ENCODE measurements around the gene COL9A3.

The COL9A3 gene

GRCh38 chr20:62828051-62828450, 11.2 kb downstream of the COL9A3 start:
- Histone ChIP-seq H3K4me2 (ENCODE audit: low read length) (no peak overlapping the region), H3K27me3 (ENCODE audit: insufficient read depth, low read length) (no peaks in the 10 kb centered on the region), H3K23ac (ENCODE audit: low read length) (no peak overlapping the region), H2AK5ac (ENCODE audit: low read length) (no peak overlapping the region), H4K12ac (ENCODE audit: low read depth, low read length) (no peak overlapping the region), H4K91ac (ENCODE audit: low read depth, low read length) (no peak overlapping the region), H3K79me1 (ENCODE audit: low read length) (no peaks in the 10 kb centered on the region), H3K14ac (ENCODE audit: low read length) (no peak overlapping the region), H2BK12ac (ENCODE audit: low read length) (no peak overlapping the region), H3K9ac (ENCODE audit: low read length) (no peak overlapping the region), H3K4ac (ENCODE audit: low read depth, low read length) (no peak overlapping the region), H2BK120ac (ENCODE audit: insufficient read depth, low read length, poor library complexity) (no peak overlapping the region), H3K4me3 (ENCODE audit: low read depth, low read length) (no peak overlapping the region), H3K27ac (ENCODE audit: low read depth, low read length) (no peak overlapping the region), H3K79me2 (ENCODE audit: control insufficient read depth, insufficient read depth, low read length, poor library complexity) (no peaks in the 10 kb centered on the region), H3K36me3 (ENCODE audit: control insufficient read depth in 1 of 2, insufficient read depth in 2 of 2, low read length in 2 of 2) (peaks cover 78 to 80% of the 10 kb centered on the region in 2 experiments), H2AFZ (ENCODE audit: insufficient read depth, low read length, poor library complexity) (no peak overlapping the region), H3K18ac (ENCODE audit: low read length) (no peak overlapping the region), H3K4me1 (ENCODE audit: control insufficient read depth in 1 of 2, insufficient read depth in 2 of 2, low read length in 2 of 2) (peaks cover 7 to 15% of the 10 kb centered on the region in 2 experiments), H4K8ac (ENCODE audit: low read depth, low read length) (no peak overlapping the region), H3K9me3 (ENCODE audit: insufficient read depth, low read depth, low read length) (no peaks in the 10 kb centered on the region), H2BK5ac (ENCODE audit: low read depth, low read length, poor library complexity) (no peak overlapping the region)
- WGBS (ENCODE audit: extremely low coverage, insufficient coverage, insufficient read length), result no CpG with 5 or more reads among the region's 9 CpGs
- no peak for DNase-seq

- H3K36me3 ChIP-seq (ENCODE audit: control insufficient read depth in 1 of 2, insufficient read depth in 2 of 2, low read length in 2 of 2), result peaks cover 74 to 77% of the 10 kb centered on the region in 2 experiments
- H3K4me3 ChIP-seq (ENCODE audit: low read depth, low read length), result no peak overlapping the region
- no peak overlapping the region for H2AFZ ChIP-seq (ENCODE audit: insufficient read depth, low read length, poor library complexity)
- H3K4ac ChIP-seq (ENCODE audit: low read depth, low read length), result no peak overlapping the region
- WGBS (ENCODE audit: extremely low coverage, insufficient coverage, insufficient read length), result no CpG with 5 or more reads among the region's 29 CpGs
- H2BK12ac ChIP-seq (ENCODE audit: low read length), result no peak overlapping the region
- H3K9ac ChIP-seq (ENCODE audit: low read length), result no peak overlapping the region
- H3K14ac ChIP-seq (ENCODE audit: low read length), result no peak overlapping the region
- H4K12ac ChIP-seq (ENCODE audit: low read depth, low read length), result no peak overlapping the region
- H3K18ac ChIP-seq (ENCODE audit: low read length), result no peak overlapping the region
- H3K4me1 ChIP-seq (ENCODE audit: control insufficient read depth in 1 of 2, insufficient read depth in 2 of 2, low read length in 2 of 2), result peaks cover 7 to 15% of the 10 kb centered on the region in 2 experiments
- H3K23ac ChIP-seq (ENCODE audit: low read length), result no peak overlapping the region
- no peak overlapping the region for H3K4me2 ChIP-seq (ENCODE audit: low read length)
- no peak overlapping the region for H2AK5ac ChIP-seq (ENCODE audit: low read length)
- H3K27ac ChIP-seq (ENCODE audit: low read depth, low read length), result no peak overlapping the region
- no peak overlapping the region for H2BK120ac ChIP-seq (ENCODE audit: insufficient read depth, low read length, poor library complexity)
- H4K8ac ChIP-seq (ENCODE audit: low read depth, low read length), result no peak overlapping the region
- H4K91ac ChIP-seq (ENCODE audit: low read depth, low read length), result no peak overlapping the region
- no peak for DNase-seq
- H2BK5ac ChIP-seq (ENCODE audit: low read depth, low read length, poor library complexity), result no peak overlapping the region
- H3K27me3 ChIP-seq (ENCODE audit: insufficient read depth, low read length), result no peaks in the 10 kb centered on the region
- H3K79me1 ChIP-seq (ENCODE audit: low read length), result no peaks in the 10 kb centered on the region
- no peaks in the 10 kb centered on the region for H3K79me2 ChIP-seq (ENCODE audit: control insufficient read depth, insufficient read depth, low read length, poor library complexity)
- H3K9me3 ChIP-seq (ENCODE audit: insufficient read depth, low read depth, low read length), result no peaks in the 10 kb centered on the region
Observed at GRCh38 chr20:62828511-62829230, 11.8 kb downstream of the COL9A3 start.

- Histone ChIP-seq H2BK12ac (ENCODE audit: low read length) (no peak overlapping the region), H3K4me1 (ENCODE audit: control insufficient read depth in 1 of 2, insufficient read depth in 2 of 2, low read length in 2 of 2) (peaks cover 5 to 11% of the 10 kb centered on the region in 2 experiments), H3K23ac (ENCODE audit: low read length) (no peak overlapping the region), H3K18ac (ENCODE audit: low read length) (no peak overlapping the region), H4K12ac (ENCODE audit: low read depth, low read length) (no peak overlapping the region), H3K79me1 (ENCODE audit: low read length) (no peaks in the 10 kb centered on the region), H4K8ac (ENCODE audit: low read depth, low read length) (no peak overlapping the region), H3K14ac (ENCODE audit: low read length) (no peak overlapping the region), H3K4ac (ENCODE audit: low read depth, low read length) (no peak overlapping the region), H3K4me3 (ENCODE audit: low read depth, low read length) (no peak overlapping the region), H3K9ac (ENCODE audit: low read length) (no peak overlapping the region), H2AFZ (ENCODE audit: insufficient read depth, low read length, poor library complexity) (no peak overlapping the region), H3K79me2 (ENCODE audit: control insufficient read depth, insufficient read depth, low read length, poor library complexity) (no peaks in the 10 kb centered on the region), H4K91ac (ENCODE audit: low read depth, low read length) (no peak overlapping the region), H3K27ac (ENCODE audit: low read depth, low read length) (no peak overlapping the region), H2AK5ac (ENCODE audit: low read length) (no peak overlapping the region), H3K4me2 (ENCODE audit: low read length) (no peak overlapping the region), H3K36me3 (ENCODE audit: control insufficient read depth in 1 of 2, insufficient read depth in 2 of 2, low read length in 2 of 2) (peaks cover 69 to 71% of the 10 kb centered on the region in 2 experiments), H3K27me3 (ENCODE audit: insufficient read depth, low read length) (no peaks in the 10 kb centered on the region), H2BK5ac (ENCODE audit: low read depth, low read length, poor library complexity) (no peak overlapping the region), H3K9me3 (ENCODE audit: insufficient read depth, low read depth, low read length) (no peaks in the 10 kb centered on the region), H2BK120ac (ENCODE audit: insufficient read depth, low read length, poor library complexity) (no peak overlapping the region)
- no CpG with 5 or more reads among the region's 32 CpGs for WGBS (ENCODE audit: extremely low coverage, insufficient coverage, insufficient read length)
- DNase-seq, result no peak
Observed at GRCh38 chr20:62829231-62830230, 12.7 kb downstream of the COL9A3 start.

- H3K79me1 ChIP-seq (ENCODE audit: low read length), result no peaks in the 10 kb centered on the region
- no peaks in the 10 kb centered on the region for H3K27me3 ChIP-seq (ENCODE audit: insufficient read depth, low read length)
- H4K12ac ChIP-seq (ENCODE audit: low read depth, low read length), result no peak overlapping the region
- H3K9ac ChIP-seq (ENCODE audit: low read length), result no peak overlapping the region
- H3K4me2 ChIP-seq (ENCODE audit: low read length), result no peak overlapping the region
- peaks cover 3 to 9% of the 10 kb centered on the region in 2 experiments for H3K4me1 ChIP-seq (ENCODE audit: control insufficient read depth in 1 of 2, insufficient read depth in 2 of 2, low read length in 2 of 2)
- no peak overlapping the region for H4K8ac ChIP-seq (ENCODE audit: low read depth, low read length)
- H3K23ac ChIP-seq (ENCODE audit: low read length), result no peak overlapping the region
- no peak overlapping the region for H3K18ac ChIP-seq (ENCODE audit: low read length)
- H3K4ac ChIP-seq (ENCODE audit: low read depth, low read length), result no peak overlapping the region
- no peak for DNase-seq
- H2BK120ac ChIP-seq (ENCODE audit: insufficient read depth, low read length, poor library complexity), result no peak overlapping the region
- H4K91ac ChIP-seq (ENCODE audit: low read depth, low read length), result no peak overlapping the region
- H2AFZ ChIP-seq (ENCODE audit: insufficient read depth, low read length, poor library complexity), result no peak overlapping the region
- no peak overlapping the region for H3K4me3 ChIP-seq (ENCODE audit: low read depth, low read length)
- H3K27ac ChIP-seq (ENCODE audit: low read depth, low read length), result no peak overlapping the region
- no peaks in the 10 kb centered on the region for H3K9me3 ChIP-seq (ENCODE audit: insufficient read depth, low read depth, low read length)
- no peak overlapping the region for H2AK5ac ChIP-seq (ENCODE audit: low read length)
- H2BK5ac ChIP-seq (ENCODE audit: low read depth, low read length, poor library complexity), result no peak overlapping the region
- no peak overlapping the region for H2BK12ac ChIP-seq (ENCODE audit: low read length)
- no CpG with 5 or more reads among the region's 14 CpGs for WGBS (ENCODE audit: extremely low coverage, insufficient coverage, insufficient read length)
- no peak overlapping the region for H3K14ac ChIP-seq (ENCODE audit: low read length)
- peaks cover 72 to 73% of the 10 kb centered on the region in 2 experiments for H3K36me3 ChIP-seq (ENCODE audit: control insufficient read depth in 1 of 2, insufficient read depth in 2 of 2, low read length in 2 of 2)
- no peaks in the 10 kb centered on the region for H3K79me2 ChIP-seq (ENCODE audit: control insufficient read depth, insufficient read depth, low read length, poor library complexity)
Observed at GRCh38 chr20:62830251-62830650, 13.4 kb downstream of the COL9A3 start.
